GM21619 (cell line): ENCODE results near the gene MTHFS.
"Not testable (repeated sequence)": the region's sequence is repeated elsewhere in the genome, so short reads cannot be mapped to it uniquely, and the experiment has no call there.

Experiments
- ATAC-seq: cut with Tn5 transposase; IDR thresholded peaks from one replicate; pipeline ENCODE4 v1.9.1; 2021; ENCODE audit not compliant: unreplicated experiment

The MTHFS gene

DNA sequence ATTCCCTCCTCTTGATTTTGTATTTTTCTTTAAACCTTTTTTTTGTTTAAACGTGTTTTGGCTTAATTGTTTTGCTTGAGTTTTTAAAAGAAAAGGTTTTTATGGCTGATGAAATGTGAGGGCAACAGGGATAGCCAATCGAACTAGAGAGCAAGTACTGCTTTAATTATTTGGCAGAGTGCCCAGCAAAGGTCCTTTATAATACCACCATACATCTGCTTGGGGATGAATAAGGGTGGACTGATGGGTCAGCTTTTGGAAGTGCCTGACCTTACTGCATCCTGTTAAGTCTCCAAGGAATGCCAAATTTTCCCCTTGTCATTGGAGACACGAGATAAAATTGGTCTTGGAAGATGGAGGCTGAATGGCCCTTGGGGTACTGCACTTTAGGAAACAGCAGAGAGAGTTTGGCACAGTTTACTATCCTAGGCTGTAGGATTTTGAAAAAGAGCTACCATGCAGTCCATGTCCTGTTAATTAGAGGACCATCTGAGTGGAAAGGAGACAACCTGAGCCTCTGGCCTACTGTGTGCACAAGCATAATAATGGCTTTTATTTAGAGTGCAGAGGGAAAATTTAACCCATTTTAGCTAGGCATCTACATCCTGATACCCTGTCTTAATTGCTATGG, 19.8 kb upstream of the MTHFS start:
- ATAC-seq, result no peak

DNA sequence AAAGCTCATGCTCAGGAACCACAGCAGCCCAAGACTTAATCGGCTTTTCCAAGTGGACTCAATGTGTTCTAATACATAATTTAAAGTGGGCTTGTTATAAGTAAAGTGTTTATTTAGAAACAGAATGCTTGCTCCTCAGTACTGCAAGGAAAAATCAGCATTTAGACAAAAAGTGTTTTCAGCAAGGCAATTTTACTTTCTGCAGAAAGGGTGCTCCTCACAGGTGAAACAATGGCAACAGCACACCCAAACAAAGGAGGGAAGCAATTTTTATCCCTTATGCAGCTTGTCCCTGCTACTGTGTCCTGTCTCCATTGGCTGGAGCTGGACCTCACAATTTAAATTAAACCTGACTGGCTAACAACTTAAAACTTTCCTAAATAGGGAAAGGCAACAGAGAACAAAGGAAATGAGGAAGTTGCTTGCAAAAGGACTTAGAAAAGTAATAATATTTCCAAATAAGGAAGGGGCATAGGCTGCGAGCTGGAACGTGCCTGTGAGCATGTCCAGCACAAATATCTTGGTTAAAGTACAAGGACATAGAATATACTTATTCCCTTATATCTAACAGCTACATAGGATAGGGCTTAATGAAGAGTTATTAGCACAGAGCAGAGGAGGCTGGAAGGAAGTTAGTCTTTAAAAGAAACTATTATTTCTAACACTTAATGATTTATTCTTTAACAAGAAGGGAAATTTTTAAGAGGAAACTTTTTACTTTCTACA, 19.1 kb upstream of the MTHFS start:
- ATAC-seq, result not testable (repeated sequence)

DNA sequence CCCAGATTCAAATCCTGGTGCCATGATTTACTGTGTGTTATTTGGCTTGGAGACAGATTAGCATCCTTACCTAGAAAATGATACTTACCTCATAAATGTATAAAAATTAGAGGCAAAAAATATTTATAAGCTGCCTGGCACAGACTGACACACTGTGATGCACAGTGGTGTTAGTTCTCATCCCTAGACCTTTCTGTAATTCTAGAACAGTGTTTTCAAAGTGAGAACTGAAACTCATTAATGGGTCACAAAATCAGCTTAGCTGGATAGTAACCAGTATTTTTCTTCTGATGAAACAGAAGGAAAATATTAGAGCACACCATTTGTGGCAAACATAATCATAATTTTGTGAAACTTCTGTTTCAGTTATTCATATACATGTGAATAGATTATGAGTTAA, 17.9 kb upstream of the MTHFS start:
- no peak for ATAC-seq

DNA sequence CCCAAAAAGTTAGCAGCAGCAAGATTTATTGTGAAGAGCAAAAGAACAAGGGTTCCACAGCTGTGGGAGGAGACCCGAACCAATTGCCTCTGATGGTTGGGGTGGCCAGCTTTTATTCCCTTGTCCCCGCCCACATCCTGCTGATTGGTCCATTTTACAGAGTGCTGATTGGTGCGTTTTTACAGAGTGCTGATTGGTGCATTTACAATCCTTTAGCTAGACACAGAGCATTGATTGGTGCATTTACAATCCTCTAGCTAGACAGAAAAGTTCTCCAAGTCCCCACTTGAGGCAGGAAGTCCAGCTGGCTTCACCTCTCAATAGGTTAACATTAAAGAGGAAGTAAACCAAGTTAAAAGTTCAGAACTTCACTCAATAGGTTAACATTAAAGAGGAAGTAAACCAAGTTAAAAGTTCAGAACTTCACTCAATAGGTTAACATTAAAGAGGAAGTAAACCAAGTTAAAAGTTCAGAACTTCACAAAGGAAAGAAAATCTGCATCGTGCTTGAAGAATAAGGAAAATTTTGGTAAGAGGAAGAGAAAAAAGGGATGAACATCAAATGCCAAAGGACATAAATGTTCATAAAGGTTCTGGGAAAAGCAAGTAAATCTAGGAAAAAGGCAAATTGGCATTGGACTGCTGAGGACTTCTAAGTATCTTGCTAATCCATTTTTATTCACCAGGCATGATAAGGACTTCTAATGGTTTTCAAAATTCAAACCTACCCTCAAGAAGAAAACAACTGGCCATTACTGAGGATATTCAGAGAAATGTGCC, 12.9 kb upstream of the MTHFS start:
- ATAC-seq, result peak; percentile 93

DNA sequence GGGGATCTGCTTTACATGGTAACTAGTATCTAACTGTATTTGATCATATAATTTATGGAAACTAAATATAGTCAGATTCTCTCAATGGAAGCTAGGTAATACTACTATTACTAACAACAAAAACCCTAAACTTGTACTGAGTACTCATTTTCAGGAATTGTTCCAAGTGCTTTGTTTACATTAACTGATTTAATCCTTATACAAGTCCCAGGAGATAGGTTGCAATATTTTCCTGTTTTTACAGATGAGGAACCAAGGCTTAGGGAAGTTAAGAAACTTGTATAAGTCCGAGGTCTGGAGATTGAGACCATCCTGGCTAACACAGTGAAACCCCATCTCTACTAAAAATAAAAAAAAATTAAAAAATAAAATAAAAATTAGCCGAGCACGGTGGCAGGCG, 7.5 kb upstream of the MTHFS start:
- no peak for ATAC-seq

DNA sequence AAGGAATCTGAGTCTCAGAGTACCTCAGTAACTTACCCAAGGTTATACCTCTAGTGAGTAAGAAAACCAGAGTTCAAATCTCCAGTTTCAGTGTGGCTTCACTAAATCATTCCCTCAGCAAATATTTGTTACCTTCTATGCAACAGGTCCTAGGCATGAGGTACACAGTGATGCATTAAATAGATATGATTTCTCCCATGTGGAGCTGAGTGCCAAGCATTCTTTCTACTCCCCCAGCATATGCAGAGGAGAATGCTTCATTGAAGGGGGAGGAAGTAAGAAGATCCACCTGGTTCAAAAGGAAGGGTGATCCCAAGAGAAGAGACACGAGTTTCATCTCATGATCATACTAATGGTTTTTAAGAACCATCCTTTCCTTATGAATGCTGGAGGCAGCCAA, 6.8 kb upstream of the MTHFS start:
- ATAC-seq, result no peak

DNA sequence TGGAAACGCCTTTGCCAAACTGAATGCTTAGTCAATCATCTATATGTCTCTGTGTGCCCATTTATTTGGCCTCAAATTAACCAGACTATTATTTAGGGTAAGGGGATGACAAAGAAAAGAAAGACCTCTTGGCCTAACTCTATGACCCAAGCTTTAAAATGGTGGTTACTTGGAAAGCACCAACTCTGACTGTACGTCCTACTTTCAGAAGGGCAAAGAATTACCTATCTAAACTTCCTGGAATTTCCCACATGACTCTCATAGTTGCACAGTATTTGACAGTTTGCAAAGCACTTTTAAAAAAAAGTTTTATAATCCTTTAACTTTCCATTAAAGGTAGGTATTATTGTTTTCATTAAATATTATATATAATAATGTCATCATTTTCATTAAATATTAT, 6.3 kb upstream of the MTHFS start:
- no peak for ATAC-seq

DNA sequence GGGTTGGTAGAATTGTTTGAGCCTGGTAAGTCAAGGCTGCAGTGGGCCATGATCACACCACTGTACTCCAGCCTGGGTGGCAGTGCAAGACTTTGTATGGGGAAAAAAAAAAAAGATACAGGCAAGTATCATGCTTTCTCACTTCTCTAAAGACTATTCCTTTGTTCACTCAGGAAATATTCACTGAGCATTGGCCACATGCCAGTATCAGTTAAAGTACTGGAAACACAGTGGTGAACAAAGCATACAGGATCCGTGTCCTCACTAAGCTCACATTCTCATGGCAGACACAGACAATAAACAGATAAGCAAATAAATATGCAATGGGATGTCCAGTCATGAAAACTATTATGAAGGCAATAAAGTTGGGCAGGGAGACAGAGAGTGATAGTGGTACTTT, 5.1 kb upstream of the MTHFS start:
- no peak for ATAC-seq

DNA sequence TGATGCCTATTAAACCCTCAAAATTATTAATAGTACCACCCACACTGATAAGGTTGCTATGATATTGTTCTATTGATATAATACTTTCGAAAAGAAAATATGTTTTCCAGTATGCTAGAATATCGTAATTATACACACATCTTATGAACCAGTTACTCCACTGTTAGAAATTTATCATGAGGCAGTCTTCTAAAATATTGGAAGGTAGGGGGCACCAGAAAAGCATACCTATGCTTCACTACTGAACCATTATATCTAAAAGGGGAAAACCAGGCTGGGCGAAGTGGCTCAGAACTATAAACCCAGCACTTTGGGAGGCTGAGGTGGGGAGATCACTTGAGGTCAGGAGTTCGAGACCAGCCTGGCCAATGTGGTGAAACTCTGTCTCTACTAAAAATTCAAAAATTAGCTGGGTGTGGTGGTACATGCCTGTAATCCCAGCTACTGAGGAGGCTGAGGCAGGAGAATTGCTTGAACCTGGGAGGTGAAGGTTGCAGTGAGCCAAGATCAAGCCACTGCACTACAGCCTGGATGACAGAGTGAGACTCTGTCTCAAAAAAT, 4.1 kb upstream of the MTHFS start:
- not testable (repeated sequence) for ATAC-seq

DNA sequence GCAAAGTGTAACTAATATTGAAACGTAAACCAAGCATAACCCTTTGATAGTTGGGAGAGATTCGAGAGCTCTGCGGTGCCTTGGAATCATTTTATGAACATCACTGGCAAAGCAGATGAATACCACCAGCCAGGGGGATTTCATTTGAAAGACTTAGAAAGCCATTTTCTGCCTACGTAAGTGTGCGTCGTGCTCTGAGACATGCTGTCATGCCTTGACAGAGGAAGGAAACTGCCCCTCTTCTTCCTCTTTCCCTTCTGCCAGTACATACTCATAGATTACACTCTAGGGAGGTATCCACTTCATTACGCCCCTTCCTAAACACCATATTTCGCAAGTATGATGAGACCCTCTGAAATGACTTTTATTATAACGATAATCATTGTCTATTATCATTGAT, 3.3 kb upstream of the MTHFS start:
- ATAC-seq, result no peak

DNA sequence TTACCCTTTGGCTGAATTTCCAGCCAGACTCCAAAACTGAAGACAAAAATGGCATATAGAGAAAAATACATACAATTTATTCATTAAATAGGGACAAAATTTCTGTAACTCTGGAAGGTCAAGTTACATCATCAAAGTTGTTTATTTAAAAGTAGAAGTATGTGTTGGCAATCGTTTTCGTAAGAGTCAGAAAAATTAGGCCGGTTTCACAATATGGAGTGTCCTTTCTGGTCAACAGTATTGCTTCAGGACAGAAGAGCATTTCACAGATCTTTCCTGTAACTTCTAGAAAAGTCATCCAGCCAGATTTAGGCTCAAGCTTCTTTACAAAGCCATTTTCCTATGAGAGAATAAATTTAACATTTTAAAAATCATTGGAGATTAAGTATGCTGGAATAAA, 2.0 kb upstream of the MTHFS start:
- ATAC-seq, result not testable (repeated sequence)

DNA sequence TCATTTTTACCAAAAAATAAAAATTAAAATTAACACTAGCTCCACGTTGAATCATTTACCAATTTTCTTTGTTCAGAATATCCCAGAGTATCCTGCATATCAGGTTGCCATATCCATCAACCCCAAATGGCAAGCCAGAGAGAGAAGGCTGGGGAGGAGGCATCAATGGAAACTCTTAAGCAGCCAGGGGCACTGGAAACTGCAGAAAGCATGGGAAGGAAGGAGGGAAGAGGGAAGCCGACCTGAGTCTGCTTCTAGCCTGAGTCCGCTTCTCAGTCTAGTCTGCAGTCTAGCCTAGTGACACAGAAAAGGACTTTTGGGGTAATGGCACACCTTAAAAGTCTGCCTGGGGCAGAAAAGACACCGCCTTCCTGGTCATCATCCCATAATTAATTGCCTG, 1.6 kb upstream of the MTHFS start:
- no peak for ATAC-seq

DNA sequence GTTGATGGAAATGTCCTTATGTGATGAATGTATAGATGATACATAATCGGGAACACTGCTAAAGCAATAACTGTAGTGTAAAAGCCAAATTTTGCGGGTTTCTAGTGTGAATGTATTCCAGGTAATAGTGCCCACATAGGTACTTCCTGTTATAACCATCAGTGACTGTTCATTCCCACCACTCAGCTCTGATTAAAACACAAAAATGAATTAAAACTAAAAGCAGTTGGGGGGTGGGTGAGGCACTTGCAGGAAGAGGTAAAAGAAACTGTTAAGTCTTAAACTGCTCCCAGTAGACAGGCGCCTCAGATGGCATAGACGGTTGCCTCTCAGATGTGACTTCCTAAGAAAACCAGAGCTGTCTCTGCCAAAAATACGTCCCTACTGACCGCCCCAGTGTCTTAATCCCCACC, 893 bp upstream of the MTHFS start:
- no peak for ATAC-seq

DNA sequence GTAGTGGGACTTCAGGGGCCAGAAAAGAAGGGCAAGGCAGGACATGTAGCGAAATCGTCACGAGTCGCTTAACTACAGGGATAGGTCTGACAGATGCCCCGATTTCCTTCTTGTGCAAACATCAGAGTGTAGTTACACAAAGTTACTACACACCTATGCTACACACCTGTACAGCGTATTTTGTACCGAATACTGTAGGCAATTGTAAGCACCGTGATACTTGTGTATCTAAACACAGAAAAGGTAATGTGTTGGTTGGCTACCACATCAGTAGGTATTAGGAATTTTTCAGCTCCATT, 515 bp upstream of the MTHFS start:
- ATAC-seq, result no peak

DNA sequence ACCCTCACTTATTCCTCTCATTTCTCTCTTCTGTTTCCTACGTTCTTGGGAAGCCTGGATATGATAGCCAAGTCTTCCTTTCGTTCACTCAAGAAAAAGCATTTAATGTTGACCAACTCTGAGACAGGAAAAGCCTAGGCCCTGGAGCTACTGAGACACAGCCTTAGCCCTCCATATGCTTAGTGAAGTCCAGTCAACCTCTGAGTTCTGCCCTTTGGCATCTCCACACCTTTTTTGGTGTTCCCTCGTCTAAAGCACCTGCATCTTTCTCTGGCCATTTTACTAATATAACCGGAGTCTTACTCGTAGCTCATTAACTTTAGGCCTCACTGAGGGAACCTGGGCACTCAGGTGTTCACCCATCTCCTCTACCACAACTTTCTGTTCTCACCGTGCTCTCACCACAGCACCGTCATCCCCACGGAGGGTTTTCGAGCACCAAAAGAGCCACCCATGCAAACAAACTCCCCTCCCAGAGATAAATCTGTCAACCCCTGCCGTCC, 632 bp downstream of the MTHFS start:
- no peak for ATAC-seq

DNA sequence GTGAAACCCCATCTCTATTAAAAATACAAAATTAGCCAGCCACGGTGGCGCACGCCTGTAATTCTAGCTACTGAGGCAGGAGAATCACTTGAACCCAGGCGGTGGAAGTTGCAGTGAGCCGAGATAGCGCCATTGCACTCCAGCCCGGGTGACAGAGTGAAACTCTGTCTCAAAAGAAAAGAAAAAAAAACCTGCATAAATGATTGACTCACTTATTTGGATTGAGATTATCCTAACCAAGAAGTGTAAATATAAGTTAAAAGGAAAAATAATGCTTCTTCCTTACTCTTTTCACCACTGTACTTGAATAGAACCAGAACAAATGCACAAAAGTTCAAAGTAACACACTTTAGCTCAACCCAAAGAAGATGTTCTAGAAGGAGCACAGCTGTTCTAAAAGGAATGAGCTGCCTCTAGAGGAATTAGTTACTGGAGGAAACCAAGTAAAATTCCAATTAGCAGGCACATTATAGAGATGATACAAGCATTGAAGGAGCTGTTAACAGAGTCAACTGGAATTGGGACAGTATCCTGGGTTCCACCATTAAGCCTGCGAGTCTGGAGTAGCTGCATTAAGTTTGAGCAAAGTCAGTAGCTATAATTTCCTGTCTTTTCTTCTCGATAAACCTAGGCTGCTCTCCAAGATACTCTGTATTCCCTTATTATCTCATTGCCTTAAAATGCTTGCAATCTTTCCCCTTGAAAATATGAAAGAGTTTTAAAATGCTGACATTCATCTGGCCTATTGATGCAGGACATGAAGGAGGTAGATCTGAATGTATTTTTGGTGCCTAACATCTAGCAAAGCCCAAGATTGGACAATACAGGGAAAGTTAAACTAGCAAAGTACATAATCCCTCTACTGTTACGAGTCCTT, 9.5 kb downstream of the MTHFS start:
- ATAC-seq, result no peak

DNA sequence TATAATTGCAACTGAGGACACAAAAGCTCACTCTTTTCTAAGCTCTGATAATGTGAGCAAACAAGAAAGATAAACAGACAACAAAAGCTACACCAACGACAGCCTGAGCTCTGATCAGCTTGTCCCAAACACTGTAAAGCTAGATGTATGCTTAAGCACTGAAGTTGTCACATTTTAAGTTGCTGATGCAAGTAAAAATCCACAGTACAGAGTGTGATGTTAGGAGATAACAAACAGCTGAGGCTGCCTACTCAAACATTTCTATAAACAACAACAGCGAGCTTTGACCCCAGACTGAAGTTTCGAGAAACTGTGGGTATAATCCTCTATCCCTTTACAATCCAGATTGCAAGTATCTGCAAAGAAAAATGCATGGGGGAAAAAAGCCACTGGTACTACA, 10.7 kb downstream of the MTHFS start:
- ATAC-seq, result no peak

DNA sequence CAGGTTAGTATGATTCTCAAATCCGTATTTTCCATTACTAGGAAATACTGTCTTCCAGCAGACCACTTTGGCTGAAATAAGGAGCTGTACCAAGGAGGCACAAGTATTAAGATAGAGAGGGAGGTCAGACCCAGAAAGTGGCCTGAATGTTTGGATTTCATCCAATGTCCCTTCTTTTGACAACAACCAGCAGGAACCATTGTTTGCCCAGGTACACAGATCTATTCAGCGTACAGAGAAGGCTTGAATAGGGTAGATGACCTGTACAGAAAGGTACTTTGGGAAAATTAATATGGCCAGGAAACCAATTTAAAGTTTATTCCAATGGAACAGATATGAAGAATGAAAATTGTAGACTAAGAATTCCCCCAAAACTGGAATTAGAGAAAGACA, 12.6 kb downstream of the MTHFS start:
- no peak for ATAC-seq

DNA sequence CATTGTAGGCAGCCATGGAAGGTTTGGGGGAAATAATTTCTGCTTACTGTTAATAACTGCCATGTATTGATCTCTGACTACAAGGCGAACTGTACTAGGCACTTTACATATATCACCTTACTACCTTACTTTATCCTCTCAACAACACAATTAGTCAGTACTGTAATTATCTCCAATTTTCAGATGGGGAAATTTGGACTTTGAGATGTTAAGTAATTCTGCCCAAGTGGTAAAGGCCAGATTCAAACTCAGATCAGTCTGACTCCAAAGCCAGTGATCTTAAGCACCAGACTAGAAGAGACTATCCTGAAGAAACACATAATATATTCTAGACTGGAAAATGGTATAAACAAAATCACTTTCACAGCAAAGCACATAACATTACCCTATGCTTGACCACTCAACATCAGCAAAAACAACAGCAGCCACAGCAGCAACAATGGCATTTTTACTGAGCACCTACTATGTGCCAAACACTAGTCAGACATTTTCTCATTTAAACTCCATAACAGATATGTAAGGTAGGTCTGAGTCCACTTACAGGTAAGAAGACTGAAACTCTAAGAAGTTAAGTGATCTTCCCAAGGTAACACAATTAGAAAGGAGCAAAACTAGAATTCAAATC, 13.1 kb downstream of the MTHFS start:
- ATAC-seq, result no peak

DNA sequence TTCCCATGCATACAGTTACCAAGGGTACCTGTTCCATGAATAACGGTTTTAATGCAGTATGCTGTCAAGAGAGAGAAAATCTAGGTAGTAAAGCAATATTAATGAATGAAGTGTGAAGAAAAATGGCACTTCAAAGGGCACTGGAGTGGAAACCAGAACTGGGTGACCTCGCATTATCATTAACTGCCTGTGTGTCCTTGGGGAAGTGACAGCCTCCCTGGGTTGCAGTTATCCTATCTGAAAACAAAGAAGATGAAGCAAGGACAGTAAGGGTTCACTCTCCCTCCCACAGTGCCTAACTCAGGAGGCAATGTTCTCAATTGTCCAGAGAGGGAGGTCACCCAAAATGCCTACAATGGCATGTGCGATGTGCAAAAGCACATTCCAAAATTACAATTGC, 15.1 kb downstream of the MTHFS start:
- no peak for ATAC-seq

DNA sequence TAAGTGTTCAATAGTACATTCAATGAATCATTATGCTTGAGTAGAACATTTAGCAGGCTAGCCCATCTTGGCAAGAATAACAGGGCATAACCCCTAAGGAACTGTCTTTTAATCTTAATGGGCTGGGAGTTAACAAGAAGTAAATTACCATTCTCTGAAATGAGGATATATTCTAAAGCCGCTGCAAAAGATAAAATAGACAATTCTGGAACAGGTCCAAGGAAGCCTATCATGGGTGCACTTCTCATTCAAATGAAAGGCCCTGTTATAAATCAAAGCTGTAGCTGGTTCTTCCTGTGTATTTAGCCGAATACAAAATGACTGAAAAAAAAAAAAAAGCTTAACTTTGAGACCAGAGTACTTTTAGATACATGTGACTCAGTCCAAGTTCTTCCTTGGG, 15.6 kb downstream of the MTHFS start:
- ATAC-seq, result no peak
